GM23248 (cell line): ENCODE data around the gene TRIM62. TPM values are rescaled to one million over a fixed set of nuclear protein-coding genes. Genes with fewer than 3 reads are reported as not detected.

Experiments used
- DNase-seq: peaks from one replicate; pipeline ENCODE4 v3.0.0-alpha.2; 2015
- H2AFZ ChIP-seq: fragments of 200-600 bp; sonication (generic); 2 replicates; pipeline ENCODE4 v1.6.1; 2016; ENCODE audit warnings: antibody characterized with exemption
- H3F3A ChIP-seq: fragments of 200-600 bp; sonication (generic); 2 replicates; pipeline ENCODE4 v1.6.1; 2016; ENCODE audit warnings: mild to moderate bottlenecking, antibody characterized with exemption, mixed run types; ENCODE audit not compliant: insufficient read depth
- H3K27ac ChIP-seq: fragments of 200-600 bp; sonication (generic); 2 replicates; pipeline ENCODE4 v1.5.1; 2016; ENCODE audit warnings: mild to moderate bottlenecking
- H3K27me3 ChIP-seq: fragments of 200-600 bp; sonication (generic); replicated peaks from 2 replicates; pipeline ENCODE4 v1.6.1; 2016; ENCODE audit warnings: mild to moderate bottlenecking; ENCODE audit not compliant: insufficient read depth
- H3K36me3 ChIP-seq: fragments of 200-600 bp; sonication (generic); 2 replicates; pipeline ENCODE4 v1.6.1; 2016; ENCODE audit warnings: low read depth, mild to moderate bottlenecking
- H3K4me1 ChIP-seq: fragments of 200-600 bp; sonication (generic); 2 replicates; pipeline ENCODE4 v1.6.1; 2016; ENCODE audit warnings: mild to moderate bottlenecking; ENCODE audit not compliant: insufficient read depth
- H3K4me2 ChIP-seq: fragments of 200-600 bp; sonication (generic); one replicate; pipeline ENCODE4 v1.6.1; 2016; ENCODE audit warnings: mild to moderate bottlenecking; ENCODE audit not compliant: unreplicated experiment
- H3K4me3 ChIP-seq: fragments of 200-600 bp; sonication (generic); 2 replicates; pipeline ENCODE4 v1.5.1; 2016; ENCODE audit warnings: mild to moderate bottlenecking
- H3K79me2 ChIP-seq: fragments of 200-600 bp; sonication (generic); 2 replicates; pipeline ENCODE4 v1.6.1; 2016; ENCODE audit warnings: mild to moderate bottlenecking; ENCODE audit not compliant: insufficient read depth
- H3K9ac ChIP-seq: fragments of 200-600 bp; sonication (generic); 2 replicates; pipeline ENCODE4 v1.6.1; 2016; ENCODE audit warnings: mild to moderate bottlenecking
- H3K9me2 ChIP-seq: fragments of 200-600 bp; sonication (generic); 2 replicates; pipeline ENCODE4 v1.6.1; 2016; ENCODE audit warnings: mixed run types, mild to moderate bottlenecking, moderate library complexity; ENCODE audit not compliant: insufficient read depth
- H3K9me3 ChIP-seq: fragments of 200-600 bp; sonication (generic); one replicate; pipeline ENCODE4 v1.6.1; 2017; ENCODE audit warnings: low read depth
- H4K20me1 ChIP-seq: fragments of 200-600 bp; sonication (generic); 2 replicates; pipeline ENCODE4 v1.6.0; 2016; ENCODE audit not compliant: insufficient read depth
- EZH2 ChIP-seq: fragments of 200-600 bp; sonication (generic); IDR thresholded peaks from 2 replicates; pipeline ENCODE4 v1.6.1; 2018; ENCODE audit warnings: antibody characterized with exemption, mild to moderate bottlenecking; ENCODE audit not compliant: insufficient read depth, poor library complexity, severe bottlenecking
- EZH2phosphoT487 ChIP-seq: fragments of 200-600 bp; sonication (generic); IDR thresholded peaks from 2 replicates; pipeline ENCODE4 v1.6.1; 2018; ENCODE audit warnings: antibody characterized with exemption, moderate library complexity, mild to moderate bottlenecking, low read depth; ENCODE audit not compliant: insufficient read depth
- WGBS, 2 experiments: methylation state at CpG; one replicate each; pipeline ENCODE4 v1.1.6; 2015 to 2017; ENCODE audit warnings: low lambda C conversion rate in 2 of 2, low coverage in 1 of 2; ENCODE audit errors: missing lambda C conversion rate in 2 of 2; 5-methylcytosine and 5-hydroxymethylcytosine counted together
- in situ Hi-C: fragments of 300-500 bp; cut with MboI; formaldehyde crosslinking; loops from 2 replicates; pipeline ENCODE4 v1.15.0; 2020
- polyA plus RNA-seq: library from polyadenylated mRNA; unstranded; fragments of >200 nt; fragmentation: Nextera tagmentation; extraction: Ambion mirVana; gene quantifications from 2 replicates; pipeline ENCODE4 v1.2.1, GENCODE V29; 2016
- total RNA-seq: library from RNA; depleted of rRNA; stranded (reverse); fragments of >200 nt; shearing (Covaris generic); gene quantifications from 2 replicates; pipeline ENCODE4 v1.2.3, GENCODE V29; 2014

TRIM62 gene
- total and polyA plus RNA-seq, 2 experiments from 2014 or later = 2.0 to 2.6 TPM

DNA sequence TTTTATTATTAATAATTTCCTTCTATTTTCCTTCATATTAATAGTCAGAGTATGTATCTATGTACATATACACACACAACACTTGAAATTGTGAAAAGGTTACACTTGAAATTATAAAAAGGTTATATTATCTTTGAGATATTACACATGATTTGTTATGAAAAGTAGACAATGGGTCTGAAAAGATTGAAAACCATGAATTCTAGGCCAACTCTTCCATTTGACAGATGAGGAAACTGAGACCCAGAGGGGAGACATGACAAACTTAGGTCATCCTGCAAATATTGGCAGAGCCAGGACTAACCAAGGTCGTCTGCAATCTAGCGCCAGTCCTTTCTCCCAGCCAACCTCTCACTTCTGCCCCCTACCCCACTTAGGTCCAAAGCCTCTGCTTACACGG lies 33.2 kb downstream of the TRIM62 start:
- WGBS, 2 experiments = 97 to 98% methylated on average over 3 of the region's 3 CpGs
- Histone ChIP-seq H3K9me3 (no peaks in the 10 kb centered on the region), H3K79me2 (no peaks in the 10 kb centered on the region), H2AFZ (no peak overlapping the region), H3K4me3 (no peak overlapping the region), H3K4me2 (no peak overlapping the region), H4K20me1 (no peaks in the 10 kb centered on the region), H3K9ac (no peak overlapping the region), H3K4me1 (peaks cover 3% of the 10 kb centered on the region; the same call in 1 of the 2 replicates), H3K9me2 (no peaks in the 10 kb centered on the region), H3K27ac (no peak overlapping the region), H3K36me3 (no peaks in the 10 kb centered on the region), H3K27me3 (no peaks in the 10 kb centered on the region), H3F3A (no peaks in the 10 kb centered on the region)
- DNase-seq = no peak
- in situ Hi-C loops = no loop called here
- TF ChIP-seq EZH2phosphoT487 (no peak), EZH2 (no peak)

GRCh38 chr1:33147997-33148314 lies 33.9 kb downstream of the TRIM62 start:
- Histone ChIP-seq H2AFZ (no peak overlapping the region), H3F3A (no peaks in the 10 kb centered on the region), H3K79me2 (no peaks in the 10 kb centered on the region), H3K9ac (no peak overlapping the region), H3K4me2 (no peak overlapping the region), H3K4me3 (no peak overlapping the region), H4K20me1 (no peaks in the 10 kb centered on the region), H3K9me2 (no peaks in the 10 kb centered on the region), H3K36me3 (no peaks in the 10 kb centered on the region), H3K27me3 (no peaks in the 10 kb centered on the region), H3K4me1 (peaks cover 10% of the 10 kb centered on the region), H3K27ac (no peak overlapping the region), H3K9me3 (no peaks in the 10 kb centered on the region)
- peak; percentile 50 for DNase-seq
- in situ Hi-C loops = no loop called here
- 28 to 51% methylated on average over 3 of the region's 3 CpGs for WGBS, 2 experiments
- TF ChIP-seq EZH2phosphoT487 = no peak
- no peak for TF ChIP-seq EZH2

DNA sequence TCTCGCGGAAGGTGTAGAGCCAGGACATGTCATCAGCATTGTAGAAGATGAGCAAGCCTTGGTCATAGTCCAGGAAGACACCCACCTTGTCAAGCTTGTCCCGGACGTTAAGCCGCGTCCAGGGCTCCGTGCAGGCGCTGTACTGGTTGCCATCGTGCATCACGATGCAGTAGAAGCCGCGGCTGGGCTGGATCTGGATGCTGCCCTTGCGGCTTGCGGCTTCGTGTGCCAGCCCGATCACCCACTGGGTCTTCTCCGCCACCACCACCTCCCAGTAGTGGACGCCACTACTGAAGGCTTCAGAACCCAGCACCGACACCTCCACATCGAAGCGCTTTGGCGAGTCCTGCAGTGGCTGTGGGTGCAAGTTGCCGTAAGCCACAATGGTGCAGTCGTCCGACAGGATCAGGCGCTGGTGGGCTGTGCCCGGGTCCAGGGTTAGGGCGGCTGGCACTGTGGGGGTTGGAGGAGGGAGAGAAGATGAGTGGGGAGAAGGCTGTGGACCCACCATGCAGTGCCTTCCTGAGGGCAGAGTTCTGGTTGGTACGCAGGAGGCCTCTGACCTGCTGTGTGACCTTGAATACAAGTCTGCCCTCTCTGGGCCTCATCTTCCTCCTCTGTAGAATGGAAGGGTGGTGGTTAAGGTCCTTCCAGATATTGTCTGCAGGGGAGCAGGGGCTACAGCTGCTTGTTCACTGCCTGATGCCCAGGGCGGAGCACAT lies 34.4 kb downstream of the TRIM62 start:
- TF ChIP-seq EZH2 (no peak), EZH2phosphoT487 (no peak)
- 96% methylated on average over 30 of the region's 30 CpGs for WGBS, 2 experiments
- no peak overlapping the region for H3K27ac ChIP-seq
- H3K9me3 ChIP-seq = no peaks in the 10 kb centered on the region
- H3F3A ChIP-seq = no peaks in the 10 kb centered on the region
- H3K9me2 ChIP-seq = no peaks in the 10 kb centered on the region
- in situ Hi-C loops = no loop called here
- no peak overlapping the region for H3K4me3 ChIP-seq
- H3K79me2 ChIP-seq = no peaks in the 10 kb centered on the region
- H3K4me2 ChIP-seq = no peak overlapping the region
- no peaks in the 10 kb centered on the region for H4K20me1 ChIP-seq
- no peaks in the 10 kb centered on the region for H3K27me3 ChIP-seq
- no peak overlapping the region for H2AFZ ChIP-seq
- no peak overlapping the region for H3K9ac ChIP-seq
- H3K36me3 ChIP-seq = no peaks in the 10 kb centered on the region
- no peak for DNase-seq
- peaks cover 11% of the 10 kb centered on the region for H3K4me1 ChIP-seq

- in situ Hi-C loops = no loop called here
Measured at GRCh38 chr1:33146003-33146402, 35.8 kb downstream of the TRIM62 start.

GRCh38 chr1:33143698-33144097 lies 38.1 kb downstream of the TRIM62 start:
- Histone ChIP-seq H3F3A (no peaks in the 10 kb centered on the region), H3K4me2 (no peak overlapping the region), H3K9ac (no peak overlapping the region), H3K9me2 (no peaks in the 10 kb centered on the region), H3K27ac (no peak overlapping the region), H2AFZ (no peak overlapping the region), H3K27me3 (no peaks in the 10 kb centered on the region), H3K9me3 (no peaks in the 10 kb centered on the region), H3K4me3 (no peak overlapping the region), H4K20me1 (no peaks in the 10 kb centered on the region), H3K4me1 (peaks cover 11% of the 10 kb centered on the region), H3K79me2 (no peaks in the 10 kb centered on the region), H3K36me3 (no peaks in the 10 kb centered on the region)
- peak; percentile 53 for DNase-seq
- TF ChIP-seq EZH2phosphoT487 = no peak
- no peak for TF ChIP-seq EZH2
- in situ Hi-C loops = no loop called here
- WGBS, 2 experiments = 73 to 78% methylated on average over 2 of the region's 2 CpGs

More at GRCh38 chr1:33146003-33146402, 35.8 kb downstream of the TRIM62 start:
- Histone ChIP-seq H2AFZ (no peak overlapping the region), H3K9me3 (no peaks in the 10 kb centered on the region), H3K4me1 (peaks cover 11% of the 10 kb centered on the region), H3K27ac (no peak overlapping the region), H3F3A (no peaks in the 10 kb centered on the region), H3K9ac (no peak overlapping the region), H4K20me1 (no peaks in the 10 kb centered on the region), H3K79me2 (no peaks in the 10 kb centered on the region), H3K4me2 (no peak overlapping the region), H3K9me2 (no peaks in the 10 kb centered on the region), H3K4me3 (no peak overlapping the region), H3K36me3 (no peaks in the 10 kb centered on the region), H3K27me3 (no peaks in the 10 kb centered on the region)
- TF ChIP-seq EZH2 (no peak), EZH2phosphoT487 (no peak)
- WGBS, 2 experiments = 82 to 88% methylated on average over 3 of the region's 3 CpGs
- no peak for DNase-seq
